ENCODE results near the gene RNF43.

The RNF43 gene

DNA sequence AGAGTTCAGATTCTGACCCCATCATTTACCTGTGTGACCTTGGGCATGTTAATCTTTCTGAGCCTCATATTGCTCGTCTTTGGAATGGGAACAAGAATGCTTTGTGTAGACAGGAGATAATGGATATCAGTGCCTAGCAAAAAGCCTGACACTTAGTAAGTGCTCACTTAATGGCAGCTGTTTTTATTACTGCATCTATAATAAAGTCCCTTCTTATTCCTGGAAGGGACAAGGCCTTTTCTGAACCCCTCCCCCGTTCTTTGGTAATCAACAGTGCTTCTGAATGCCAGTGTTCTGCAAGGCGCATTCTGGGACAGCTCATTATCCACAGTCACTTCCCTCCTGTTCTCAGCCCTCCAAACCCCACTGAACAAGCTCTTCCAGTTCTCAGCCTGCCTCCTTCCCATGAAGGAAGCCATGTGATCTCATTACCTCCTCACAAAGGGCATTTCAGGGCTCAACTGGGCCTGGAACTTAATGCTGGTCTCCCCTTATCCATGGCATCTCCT lies 40.2 kb downstream of the RNF43 start:
- ChIA-PET POLR2A (no interaction called here), CTCF (interaction anchor here (1.3 to 4.0 kb wide), 3 partner anchors 14 to 128 kb away, joined by 3 to 13 read pairs (median 5); no protein-coding TSS in a partner anchor)
- no peak for DNase-seq (ENCODE audit: extremely low spot score)
- TF ChIP-seq, protein P1, sequence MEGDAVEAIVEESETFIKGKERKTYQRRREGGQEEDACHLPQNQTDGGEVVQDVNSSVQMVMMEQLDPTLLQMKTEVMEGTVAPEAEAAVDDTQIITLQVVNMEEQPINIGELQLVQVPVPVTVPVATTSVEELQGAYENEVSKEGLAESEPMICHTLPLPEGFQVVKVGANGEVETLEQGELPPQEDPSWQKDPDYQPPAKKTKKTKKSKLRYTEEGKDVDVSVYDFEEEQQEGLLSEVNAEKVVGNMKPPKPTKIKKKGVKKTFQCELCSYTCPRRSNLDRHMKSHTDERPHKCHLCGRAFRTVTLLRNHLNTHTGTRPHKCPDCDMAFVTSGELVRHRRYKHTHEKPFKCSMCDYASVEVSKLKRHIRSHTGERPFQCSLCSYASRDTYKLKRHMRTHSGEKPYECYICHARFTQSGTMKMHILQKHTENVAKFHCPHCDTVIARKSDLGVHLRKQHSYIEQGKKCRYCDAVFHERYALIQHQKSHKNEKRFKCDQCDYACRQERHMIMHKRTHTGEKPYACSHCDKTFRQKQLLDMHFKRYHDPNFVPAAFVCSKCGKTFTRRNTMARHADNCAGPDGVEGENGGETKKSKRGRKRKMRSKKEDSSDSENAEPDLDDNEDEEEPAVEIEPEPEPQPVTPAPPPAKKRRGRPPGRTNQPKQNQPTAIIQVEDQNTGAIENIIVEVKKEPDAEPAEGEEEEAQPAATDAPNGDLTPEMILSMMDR (IDR thresholded peaks at IDR 0.05; ENCODE audit: control extremely low read depth, extremely low read depth, low read depth, missing control alignments), result no peak

DNA sequence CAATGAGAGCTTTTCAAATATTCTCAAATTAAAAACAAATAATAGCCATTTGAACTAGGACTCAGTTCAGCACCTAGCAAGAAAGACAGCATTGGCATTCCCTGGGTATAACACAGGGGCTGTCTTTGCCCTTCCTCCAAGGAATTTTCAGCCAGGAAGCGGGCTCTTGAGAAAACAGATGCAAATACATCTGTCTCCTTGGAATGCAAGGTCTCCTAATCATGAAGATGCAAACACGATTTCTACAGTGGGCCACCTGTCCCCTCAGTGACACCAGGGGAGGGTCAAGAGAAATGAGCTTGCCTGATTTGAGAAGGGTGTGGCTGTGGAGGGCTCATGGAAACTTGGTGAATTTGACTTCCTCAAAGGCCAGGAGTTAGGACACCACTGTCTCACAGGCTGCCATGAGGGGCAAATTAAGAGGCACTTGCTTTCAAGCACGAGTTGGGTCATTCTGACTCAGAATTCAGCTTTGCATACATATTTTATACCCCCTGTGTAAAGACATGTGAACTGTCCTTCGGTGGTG lies 40.8 kb downstream of the RNF43 start:
- TF ChIP-seq, protein P1 (IDR thresholded peaks at IDR 0.05; ENCODE audit: control extremely low read depth, extremely low read depth, low read depth, missing control alignments), result no peak
- DNase-seq (ENCODE audit: extremely low spot score), result no peak
- CTCF ChIA-PET, result interaction anchor here (2.0 kb wide), 1 partner anchor 127 kb away, joined by 5 read pairs; no protein-coding TSS in a partner anchor
- POLR2A ChIA-PET, result no interaction called here

GRCh38 chr17:58375811-58376210 lies 41.5 kb downstream of the RNF43 start:
- CTCF ChIA-PET, result interaction anchor here (2.0 kb wide), 1 partner anchor 126 kb away, joined by 5 read pairs; no protein-coding TSS in a partner anchor
- no peak for DNase-seq (ENCODE audit: extremely low spot score)
- TF ChIP-seq, protein P1 (IDR thresholded peaks at IDR 0.05; ENCODE audit: control extremely low read depth, extremely low read depth, low read depth, missing control alignments), result no peak
- POLR2A ChIA-PET, result no interaction called here

GRCh38 chr17:58375256-58375655 lies 42.1 kb downstream of the RNF43 start:
- ChIA-PET POLR2A (no interaction called here), CTCF (interaction anchor here (1.0 kb wide), 1 partner anchor 11 kb away, joined by 4 read pairs; no protein-coding TSS in a partner anchor)
- DNase-seq (ENCODE audit: extremely low spot score), result no peak
- TF ChIP-seq, protein P1 (IDR thresholded peaks at IDR 0.05; ENCODE audit: control extremely low read depth, extremely low read depth, low read depth, missing control alignments), result no peak

- CTCF ChIA-PET, result interaction anchor here (2.7 to 3.1 kb wide), 2 partner anchors 8 to 11 kb away, joined by 11 to 13 read pairs; no protein-coding TSS in a partner anchor
- POLR2A ChIA-PET, result no interaction called here
- DNase-seq (ENCODE audit: extremely low spot score), result no peak
- TF ChIP-seq, protein P1 (IDR thresholded peaks at IDR 0.05; ENCODE audit: control extremely low read depth, extremely low read depth, low read depth, missing control alignments), result no peak
These were observed 43.4 kb downstream of the RNF43 start for GRCh38 chr17:58373923-58374322.

DNA sequence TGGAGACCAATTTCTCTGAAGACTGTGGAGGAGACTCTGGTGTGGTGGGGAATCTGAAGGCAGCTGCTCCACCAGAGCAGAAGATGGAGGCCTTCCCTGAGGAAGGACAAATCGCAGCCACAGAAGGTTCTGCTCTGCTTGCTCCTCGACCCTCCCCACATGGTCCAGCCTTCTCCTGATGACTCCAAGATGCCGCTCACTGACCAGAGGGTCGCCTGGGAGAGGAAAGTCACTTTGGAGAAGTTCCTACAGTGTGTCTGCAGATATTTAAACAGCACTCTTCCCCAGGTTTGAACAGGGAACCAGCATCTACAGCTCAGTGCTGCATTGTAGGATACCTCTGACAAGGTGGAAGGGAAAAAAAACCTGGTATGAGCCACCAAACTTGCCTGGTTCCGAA lies 44.3 kb downstream of the RNF43 start:
- TF ChIP-seq, protein P1 (IDR thresholded peaks at IDR 0.05; ENCODE audit: control extremely low read depth, extremely low read depth, low read depth, missing control alignments), result no peak
- POLR2A ChIA-PET, result no interaction called here
- CTCF ChIA-PET, result interaction anchor here (1.6 to 3.1 kb wide), 4 partner anchors 9 to 70 kb away, joined by 4 to 13 read pairs (median 10); partner anchors contain the start of gene RNF43
- no peak for DNase-seq (ENCODE audit: extremely low spot score)

Measured in GM10248 (cell line).